Measurements from ENCODE around the gene ZWILCH.

The ZWILCH gene

GRCh38 chr15:66558271-66558670, 53.1 kb downstream of the ZWILCH start:
- no peak for FAIRE-seq

- no peak for FAIRE-seq
These were observed 55.9 kb downstream of the ZWILCH start for GRCh38 chr15:66560856-66561525.

GRCh38 chr15:66563126-66563525, 58.0 kb downstream of the ZWILCH start:
- no peak for FAIRE-seq

- no peak for FAIRE-seq
These were observed 58.5 kb downstream of the ZWILCH start for GRCh38 chr15:66563566-66564110.

GRCh38 chr15:66564136-66565041, 59.3 kb downstream of the ZWILCH start:
- no peak for FAIRE-seq

GRCh38 chr15:66565141-66565641, 60.1 kb downstream of the ZWILCH start:
- no peak for FAIRE-seq

- no peak for FAIRE-seq
These were observed 60.6 kb downstream of the ZWILCH start, which contains the start of gene LCTL for GRCh38 chr15:66565741-66566144. LCTL (minus strand) TSS chr15:66565998; CDS start chr15:66565365, 633 bp downstream.

GRCh38 chr15:66566963-66567531, 61.9 kb downstream of the ZWILCH start:
- no peak for FAIRE-seq

GRCh38 chr15:66567897-66568296, 62.8 kb downstream of the ZWILCH start:
- FAIRE-seq, result no peak

GRCh38 chr15:66569461-66570137, 64.5 kb downstream of the ZWILCH start:
- no peak for FAIRE-seq

GRCh38 chr15:66570327-66570726, 65.2 kb downstream of the ZWILCH start:
- FAIRE-seq, result no peak

- FAIRE-seq, result no peak
These were observed 65.8 kb downstream of the ZWILCH start for GRCh38 chr15:66570842-66571478.

GRCh38 chr15:66572146-66572545, 67.0 kb downstream of the ZWILCH start:
- no peak for FAIRE-seq

GRCh38 chr15:66573348-66573718, 68.2 kb downstream of the ZWILCH start:
- no peak for FAIRE-seq

- no peak for FAIRE-seq
These were observed 68.8 kb downstream of the ZWILCH start for GRCh38 chr15:66573719-66574595.

- no peak for FAIRE-seq
These were observed 69.4 kb downstream of the ZWILCH start for GRCh38 chr15:66574596-66574950.

- no peak for FAIRE-seq
These were observed 73.3 kb downstream of the ZWILCH start for GRCh38 chr15:66578286-66578875.

- no peak for FAIRE-seq
These were observed 75.5 kb downstream of the ZWILCH start for GRCh38 chr15:66580643-66581042.

GRCh38 chr15:66581972-66582537, 76.9 kb downstream of the ZWILCH start:
- no peak for FAIRE-seq

Measured in A204.1 (cell line).